Heart right ventricle (tissue), 16 donors: ENCODE data around the gene KIAA1671. TPM values are rescaled to one million over a fixed set of nuclear protein-coding genes. Genes with fewer than 3 reads are reported as not detected.
A peak's percentile ranks its signal among the peaks of the same experiment; 100 is the strongest.

Source experiments
- ATAC-seq, 8 donors: fragments of 200-7000 bp; cut with Tn5 transposase; one replicate each; pipeline ENCODE4 v1.9.1; 2020; ENCODE audit warnings: mild to moderate bottlenecking in 8 of 8, moderate library complexity in 8 of 8, moderate number of reproducible peaks in 1 of 8
- DNase-seq, 2 donors: peaks; one replicate each; pipeline ENCODE4 v3.0.0-alpha.2; 2020
- H3K27ac ChIP-seq, 10 donors: fragments of 200-600 bp; sonication (generic) in 2 of 10; one replicate each; pipeline versions ENCODE4 v1.5.0 to v1.8.0; 2020 to 2022; ENCODE audit warnings: mild to moderate bottlenecking in 3 of 10
- H3K27me3 ChIP-seq, 7 donors: fragments of 200-600 bp; one replicate each; pipeline ENCODE4 v1.8.0; 2021 to 2022; ENCODE audit warnings: mild to moderate bottlenecking in 2 of 7
- H3K36me3 ChIP-seq, 9 donors: fragments of 200-600 bp; sonication (generic) in 1 of 9; one replicate each; pipeline versions ENCODE4 v1.5.0 to v1.8.0; 2020 to 2022; ENCODE audit warnings: mild to moderate bottlenecking in 2 of 9
- H3K4me1 ChIP-seq, 9 donors: fragments of 200-600 bp; sonication (generic) in 1 of 9; one replicate each; pipeline versions ENCODE4 v1.5.0 to v1.8.0; 2020 to 2022; ENCODE audit warnings: mild to moderate bottlenecking in 4 of 9
- H3K4me3 ChIP-seq, 10 donors: fragments of 200-600 bp; sonication (generic) in 2 of 10; one replicate each; pipeline versions ENCODE4 v1.5.0 to v1.8.0; 2020 to 2022; ENCODE audit warnings: mild to moderate bottlenecking in 7 of 10, moderate library complexity in 2 of 10
- H3K9me3 ChIP-seq, 11 donors: fragments of 200-600 bp in 10 of 11; sonication (generic) in 2 of 11; one replicate each; pipeline versions ENCODE4 v1.5.0 to v1.8.0; 2013 to 2022; ENCODE audit warnings: mild to moderate bottlenecking in 2 of 11, control low read depth in 1 of 11, moderate library complexity in 1 of 11
- WGBS, 2 donors: extraction: QIAGEN DNeasy Blood & Tissue Kit; methylation state at CpG; one replicate each; pipeline ENCODE4 v1.1.7; 2013; ENCODE audit warnings: inconsistent platforms in 1 of 2; 5-methylcytosine and 5-hydroxymethylcytosine counted together
- intact Hi-C, 10 donors: fragments of 100-400 bp; cut with DNase I; formaldehyde crosslinking; loops; one replicate each; pipeline versions ENCODE4 v1.11.1 to v1.14.2; 2022
- polyA plus RNA-seq, 2 donors: library from polyadenylated mRNA; stranded (reverse); fragments of 200-250 nt; gene quantifications; one replicate each; pipeline ENCODE4 v1.2.3, GENCODE V29; 2013
- total RNA-seq, 10 donors: library from RNA; stranded (reverse); fragmentation: NEBNext Ultra II Directional in 3 of 10; extraction: Animal tissue kit (Norgen Biotek cat#: 25700) in 3 of 10; gene quantifications; one replicate each; pipeline versions ENCODE4 v1.2.1 to v1.2.4, GENCODE V29; 2021 to 2023
- TF ChIP-seq, protein P1 (sequence below), 9 donors: fragments of 200-600 bp; sonication (generic) in 2 of 9; IDR thresholded peaks; one replicate each; pipeline versions ENCODE4 v1.5.0 to v1.8.0; 2021 to 2022; ENCODE audit warnings: antibody characterized with exemption in 9 of 9, mild to moderate bottlenecking in 5 of 9, moderate library complexity in 1 of 9
- donor health status: Arrhythmogenic right ventricular cardiomyopathy.
- donor health status: ischemic (EF 13 %, LVEDD 7.1; RV severe dilation, severe dysfunction).
- donor health status: healthy with polysubstance abuse.
- donor health status: DM: no; HTN: yes; CAD: no.
- donor health status: DM: no; HTN: no; CAD: no.
- donor health status: ischemic (EF 25% LVEDD 6.9; RV normal size, moderate dysfunction).
- donor health status: ischemic (EF 25% LVEDD 5.7; RV mildly dilated, moderate dysfunction).
- donor health status: healthy.
- donor health status: DM: yes; HTN: yes; CAD: no.
- donor health status: Ischemic cardiomyopathy.
- donor health status: ischemic (EF 35%, LVEDD 5.7; RV mildly dilated, moderate dysfunction).
- donor health status: nonischemic (EF 11% LVEDD 7.7; RV severe dilation, severe dysfunction).
- donor health status: DM: yes; HTN: yes; CAD: no.
- donor health status: PGD.
- donor health status: ischemic (EF 29% LVEDD 5.4; RV normal size, mild dysfunction).
- donor health status: nonischemic (EF 23%, LVEDD 6.1; RV moderate dilation, normal function).

The KIAA1671 gene
- total and polyA plus RNA-seq, 12 donors = 2.9 to 26.2 (median 13.7) TPM

DNA sequence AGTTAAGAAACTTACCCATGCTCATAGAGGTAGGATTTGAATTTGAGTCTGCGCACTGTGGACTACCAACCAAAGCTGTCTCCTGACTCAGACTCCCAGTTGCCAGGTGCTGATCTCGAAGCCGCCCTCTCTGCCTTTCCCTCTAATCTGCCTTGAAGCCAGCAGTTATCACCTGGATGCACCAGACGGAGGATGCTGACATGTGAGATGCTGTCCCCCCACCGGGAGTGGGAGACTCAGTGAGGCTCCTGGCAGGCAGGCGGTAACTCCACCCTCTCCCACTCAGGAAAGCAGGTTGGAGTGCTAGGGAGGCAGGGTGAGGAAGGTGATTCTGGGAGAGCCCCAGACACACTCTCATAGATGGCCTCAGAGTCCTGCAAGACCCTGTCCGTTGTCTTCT lies 40.4 kb downstream of the KIAA1671 start:
- Histone ChIP-seq H3K4me1 (peaks cover 6 to 84% (median 54%) of the 10 kb centered on the region in 9 donors), H3K4me3 (no peak overlapping the region), H3K27me3 (no peaks in the 10 kb centered on the region), H3K9me3 (no peaks in the 10 kb centered on the region), H3K27ac (peak overlapping the region in 1 of 10 donors; percentile 71), H3K36me3 (no peaks in the 10 kb centered on the region)
- TF ChIP-seq, protein P1, sequence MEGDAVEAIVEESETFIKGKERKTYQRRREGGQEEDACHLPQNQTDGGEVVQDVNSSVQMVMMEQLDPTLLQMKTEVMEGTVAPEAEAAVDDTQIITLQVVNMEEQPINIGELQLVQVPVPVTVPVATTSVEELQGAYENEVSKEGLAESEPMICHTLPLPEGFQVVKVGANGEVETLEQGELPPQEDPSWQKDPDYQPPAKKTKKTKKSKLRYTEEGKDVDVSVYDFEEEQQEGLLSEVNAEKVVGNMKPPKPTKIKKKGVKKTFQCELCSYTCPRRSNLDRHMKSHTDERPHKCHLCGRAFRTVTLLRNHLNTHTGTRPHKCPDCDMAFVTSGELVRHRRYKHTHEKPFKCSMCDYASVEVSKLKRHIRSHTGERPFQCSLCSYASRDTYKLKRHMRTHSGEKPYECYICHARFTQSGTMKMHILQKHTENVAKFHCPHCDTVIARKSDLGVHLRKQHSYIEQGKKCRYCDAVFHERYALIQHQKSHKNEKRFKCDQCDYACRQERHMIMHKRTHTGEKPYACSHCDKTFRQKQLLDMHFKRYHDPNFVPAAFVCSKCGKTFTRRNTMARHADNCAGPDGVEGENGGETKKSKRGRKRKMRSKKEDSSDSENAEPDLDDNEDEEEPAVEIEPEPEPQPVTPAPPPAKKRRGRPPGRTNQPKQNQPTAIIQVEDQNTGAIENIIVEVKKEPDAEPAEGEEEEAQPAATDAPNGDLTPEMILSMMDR (IDR thresholded peaks at IDR 0.05) = no peak
- intact Hi-C loops = loop anchor here in 3 of 10 donors (5.0 kb wide), 1 partner anchor 34 kb away; no protein-coding TSS in a partner anchor
- DNase-seq (no peak), ATAC-seq (no peak)
- WGBS, 2 donors = 67 to 95% methylated on average over 7 of the region's 7 CpGs

GRCh38 chr22:24994070-24994763 lies 41.7 kb downstream of the KIAA1671 start:
- Histone ChIP-seq H3K27me3 (no peaks in the 10 kb centered on the region), H3K36me3 (no peaks in the 10 kb centered on the region), H3K27ac (peak overlapping the region in 1 of 10 donors; percentile 36), H3K4me3 (no peak overlapping the region), H3K9me3 (no peaks in the 10 kb centered on the region), H3K4me1 (peaks cover 4 to 74% (median 47%) of the 10 kb centered on the region in 9 donors)
- intact Hi-C loops = loop anchor here in 3 of 10 donors (5.0 kb wide), 1 partner anchor 33 kb away; no protein-coding TSS in a partner anchor
- ATAC-seq (no peak), DNase-seq (no peak)
- TF ChIP-seq, protein P1 (IDR thresholded peaks at IDR 0.05) = peak in 1 of 9 donors; percentile 8
- 79 to 82% methylated on average over 7 of the region's 7 CpGs for WGBS, 2 donors

- DNase-seq (no peak), ATAC-seq (no peak)
- peaks cover 4 to 59% (median 32%) of the 10 kb centered on the region in 9 donors for H3K4me1 ChIP-seq
- no peaks in the 10 kb centered on the region for H3K36me3 ChIP-seq
- no peaks in the 10 kb centered on the region for H3K27me3 ChIP-seq
- H3K4me3 ChIP-seq = no peak overlapping the region
- peak overlapping the region in 3 of 10 donors; percentile 35 to 73 (median 35) for H3K27ac ChIP-seq
- TF ChIP-seq, protein P1 (IDR thresholded peaks at IDR 0.05) = no peak
- H3K9me3 ChIP-seq = no peaks in the 10 kb centered on the region
- intact Hi-C loops = no loop called here
- WGBS, 2 donors = 86 to 94% methylated on average over 2 of the region's 2 CpGs
These were observed 43.2 kb downstream of the KIAA1671 start for GRCh38 chr22:24995649-24996180.

DNA sequence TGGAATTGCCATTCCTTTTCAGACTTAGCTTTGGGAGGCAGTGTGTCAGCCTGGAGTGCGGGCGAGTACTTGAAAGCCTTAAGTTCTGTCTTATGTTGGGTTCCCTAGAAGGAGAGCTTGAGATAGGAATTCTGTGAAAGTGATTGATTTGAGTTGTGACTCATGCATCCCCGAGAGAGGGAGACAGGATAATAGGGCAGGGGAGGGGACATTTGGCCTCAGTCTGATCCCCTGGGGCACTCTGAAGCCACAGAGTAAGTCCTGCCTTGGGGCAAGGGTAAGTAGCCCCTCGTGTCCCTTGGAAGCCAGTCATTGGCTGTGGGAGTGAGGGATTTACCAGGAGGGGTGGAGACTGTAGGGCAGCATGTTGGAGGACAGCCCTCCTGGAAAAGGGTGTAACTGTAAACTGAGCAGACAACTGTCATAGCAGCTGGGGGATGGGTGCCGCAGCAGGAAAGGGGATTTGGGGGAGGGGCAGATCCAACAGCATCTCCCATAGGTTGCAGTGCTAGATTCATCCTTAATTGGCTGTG lies 44.0 kb downstream of the KIAA1671 start:
- intact Hi-C loops = no loop called here
- H3K27me3 ChIP-seq = no peaks in the 10 kb centered on the region
- no peaks in the 10 kb centered on the region for H3K9me3 ChIP-seq
- ATAC-seq (peak; percentile 52 to 80 (median 70)), DNase-seq (peak in 1 of 2 donors; percentile 48)
- H3K36me3 ChIP-seq = no peaks in the 10 kb centered on the region
- 26 to 33% methylated on average over 4 to 5 of the region's 5 CpGs for WGBS, 2 donors
- TF ChIP-seq, protein P1 (IDR thresholded peaks at IDR 0.05) = no peak
- peak overlapping the region in 5 of 10 donors; percentile 0 to 73 (median 35) for H3K27ac ChIP-seq
- no peak overlapping the region for H3K4me3 ChIP-seq
- H3K4me1 ChIP-seq = peaks cover 4 to 55% (median 26%) of the 10 kb centered on the region in 9 donors
